Parathyroid adenoma (tissue), 2 donors: ENCODE measurements around the gene INO80E.

Experiments
- H2AFZ ChIP-seq: fragments of 300-600 bp; sonication (generic); one replicate; pipeline ENCODE4 v1.7.0; 2017; ENCODE audit warnings: antibody characterized with exemption, mild to moderate bottlenecking
- H3K27ac ChIP-seq: fragments of 300-600 bp; sonication (generic); one replicate; pipeline ENCODE4 v1.7.0; 2017
- H3K27me3 ChIP-seq: fragments of 300-600 bp; sonication (generic); one replicate; pipeline ENCODE4 v1.7.0; 2017; ENCODE audit warnings: low read length; ENCODE audit not compliant: control insufficient read depth, insufficient read depth
- H3K36me3 ChIP-seq: fragments of 300-600 bp; sonication (generic); one replicate; pipeline ENCODE4 v1.7.0; 2017; ENCODE audit warnings: low read length; ENCODE audit not compliant: control insufficient read depth, insufficient read depth
- H3K4me1 ChIP-seq: fragments of 300-600 bp; sonication (generic); one replicate; pipeline ENCODE4 v1.7.0; 2017; ENCODE audit warnings: control low read depth
- H3K4me2 ChIP-seq: fragments of 300-600 bp; sonication (generic); one replicate; pipeline ENCODE4 v1.7.0; 2017; ENCODE audit warnings: low read length
- H3K4me3 ChIP-seq: fragments of 300-600 bp; sonication (generic); one replicate; pipeline ENCODE4 v1.7.0; 2017; ENCODE audit warnings: low read depth, low read length
- H3K79me2 ChIP-seq: fragments of 300-600 bp; sonication (generic); one replicate; pipeline ENCODE4 v1.7.0; 2017; ENCODE audit warnings: control low read depth
- H3K9ac ChIP-seq: fragments of 300-600 bp; sonication (generic); one replicate; pipeline ENCODE4 v1.7.0; 2017; ENCODE audit warnings: mild to moderate bottlenecking
- H3K9me3 ChIP-seq: fragments of 300-600 bp; sonication (generic); one replicate; pipeline ENCODE4 v1.7.0; 2017; ENCODE audit warnings: low read length; ENCODE audit not compliant: control insufficient read depth
- CTCF ChIP-seq: fragments of 300-600 bp; sonication (generic); IDR thresholded peaks from one replicate; pipeline ENCODE4 v1.7.0; 2017; ENCODE audit warnings: antibody characterized with exemption, mild to moderate bottlenecking
- donor health status: primary hyperparathyroidism.

Gene INO80E

DNA sequence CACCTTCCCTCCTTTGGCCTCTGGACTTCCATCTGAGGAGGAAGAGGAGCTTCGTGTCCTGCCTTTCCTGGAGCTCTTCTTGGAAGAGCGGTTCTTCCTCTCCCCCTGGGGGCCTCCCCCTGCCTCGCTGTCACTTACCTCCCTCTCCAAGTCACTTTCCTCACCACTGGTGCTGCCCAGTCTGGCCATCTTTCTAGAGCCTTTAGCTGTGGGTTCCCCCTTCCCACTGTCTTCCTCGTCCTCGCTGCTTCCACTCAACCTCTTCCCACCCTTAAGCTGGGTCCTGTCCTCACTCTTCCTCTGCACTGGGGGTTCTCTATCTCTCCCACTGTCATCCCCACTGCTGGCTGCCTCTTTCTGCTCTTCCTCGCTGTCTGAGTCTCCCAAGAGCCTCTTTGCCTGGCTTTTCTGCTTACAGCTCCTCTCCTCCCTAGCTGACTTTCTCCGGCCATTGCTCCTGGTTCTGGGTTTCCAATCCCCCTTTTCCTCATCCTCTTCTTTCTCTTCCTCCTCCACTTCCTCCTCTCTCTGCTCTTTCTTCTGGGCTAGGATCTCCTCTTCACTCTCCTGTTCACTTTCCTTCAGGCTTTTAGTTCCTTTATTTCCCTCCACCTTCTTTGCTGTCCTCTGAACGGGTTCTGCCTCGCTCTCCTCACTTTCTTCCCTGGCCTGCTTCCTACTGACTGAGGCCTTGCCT, 2.0 kb upstream of the INO80E start:
- Histone ChIP-seq H3K9ac (no peak overlapping the region), H3K4me3 (no peak overlapping the region)

DNA sequence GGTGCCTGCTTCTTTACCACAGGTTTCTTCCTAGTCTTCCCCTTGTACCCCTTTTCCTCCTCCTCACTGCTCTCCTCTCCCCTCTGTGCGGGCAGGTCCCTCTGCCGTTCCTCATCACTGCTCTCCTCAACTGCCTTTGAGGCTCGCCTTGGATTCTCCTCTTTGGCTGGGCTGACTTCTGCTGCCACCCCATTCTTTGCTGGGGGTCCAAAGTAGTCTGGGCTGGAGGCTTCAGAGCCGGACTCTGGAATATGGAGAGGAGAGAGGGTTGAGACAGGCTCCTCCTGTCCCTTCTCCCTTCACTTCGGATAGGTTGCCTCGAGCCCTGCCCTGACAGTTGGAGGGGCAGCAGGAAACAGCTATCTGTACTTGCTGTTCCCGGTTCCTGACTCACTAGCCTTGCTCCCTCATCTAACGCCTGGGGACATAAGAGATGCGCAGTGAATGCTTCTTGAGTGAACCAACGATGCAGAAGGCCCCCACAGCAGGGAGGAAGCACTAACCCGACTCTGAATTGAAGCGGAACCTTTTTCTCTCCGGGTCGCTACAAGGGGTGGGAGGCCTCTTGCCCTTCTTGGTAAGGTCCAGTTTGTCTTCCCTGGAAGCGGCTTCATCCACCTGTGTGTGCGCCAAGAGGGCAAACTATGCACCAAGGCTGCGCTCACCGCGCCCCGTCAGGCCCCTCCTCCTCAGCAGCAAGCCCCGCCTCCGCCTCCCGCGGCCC, 1.3 kb upstream of the INO80E start:
- Histone ChIP-seq H3K27ac (peak overlapping the region; percentile 98), H3K4me1 (peaks cover 10% of the 10 kb centered on the region), H3K27me3 (no peaks in the 10 kb centered on the region), H3K4me2 (peak overlapping the region; percentile 71), H3K9me3 (no peaks in the 10 kb centered on the region), H2AFZ (peak overlapping the region; percentile 99), H3K36me3 (no peaks in the 10 kb centered on the region), H3K9ac (peak overlapping the region; percentile 88), H3K79me2 (peaks cover 5% of the 10 kb centered on the region), H3K4me3 (peak overlapping the region; percentile 90)
- no peak for TF ChIP-seq CTCF

More for the DNA sequence above, 2.0 kb upstream of the INO80E start:
- H2AFZ ChIP-seq, result no peak overlapping the region
- no peak overlapping the region for H3K27ac ChIP-seq
- no peaks in the 10 kb centered on the region for H3K27me3 ChIP-seq
- no peak for TF ChIP-seq CTCF
- H3K9me3 ChIP-seq, result no peaks in the 10 kb centered on the region
- no peak overlapping the region for H3K4me2 ChIP-seq
- peaks cover 5% of the 10 kb centered on the region for H3K79me2 ChIP-seq
- no peaks in the 10 kb centered on the region for H3K36me3 ChIP-seq
- H3K4me1 ChIP-seq, result peaks cover 10% of the 10 kb centered on the region

- peak within 1 kb of the TSS; percentile 88 for H3K9ac ChIP-seq
- peak within 1 kb of the TSS; percentile 71 for H3K4me2 ChIP-seq
- peak within 1 kb of the TSS; percentile 99 for H2AFZ ChIP-seq
- peaks cover 10% of the 10 kb centered on the region for H3K4me1 ChIP-seq
- no peak for TF ChIP-seq CTCF
- H3K79me2 ChIP-seq, result peaks cover 5% of the 10 kb centered on the region
- no peaks in the 10 kb centered on the region for H3K36me3 ChIP-seq
- no peaks in the 10 kb centered on the region for H3K9me3 ChIP-seq
- H3K4me3 ChIP-seq, result peak within 1 kb of the TSS; percentile 90
- peak within 1 kb of the TSS; percentile 98 for H3K27ac ChIP-seq
- no peaks in the 10 kb centered on the region for H3K27me3 ChIP-seq
Observed at GRCh38 chr16:29995324-29995910, 624 bp upstream of the INO80E start, which contains the start of gene HIRIP3. Gene HIRIP3, minus strand, starts transcription at chr16:29995617. Its CDS starts 12 bp downstream, at chr16:29995605.

DNA sequence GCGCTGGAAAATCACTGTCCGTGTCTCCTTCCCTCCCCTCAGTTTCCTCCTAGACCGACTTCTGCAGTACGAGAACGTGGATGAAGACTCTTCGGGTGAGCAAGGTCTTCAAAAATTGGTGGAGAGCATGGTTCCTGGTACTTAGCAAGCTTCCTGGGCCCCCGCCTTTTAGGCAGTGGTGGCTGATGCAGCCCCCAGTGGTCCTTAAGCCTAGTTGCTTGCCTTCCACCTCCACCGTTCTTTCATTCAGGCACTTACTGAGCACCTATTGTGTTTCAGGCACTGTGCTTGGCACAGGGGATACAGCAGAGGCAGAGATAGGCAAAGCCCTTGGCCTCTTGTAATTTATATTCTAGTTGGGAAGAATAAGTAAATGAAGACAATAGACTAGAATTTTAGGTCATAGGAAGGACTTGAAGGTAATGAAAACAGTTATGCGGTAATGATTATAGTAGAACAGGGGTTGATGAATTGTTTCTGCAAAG, 767 bp downstream of the INO80E start:
- Histone ChIP-seq H3K4me3 (peak overlapping the region; percentile 90), H3K4me2 (peak overlapping the region; percentile 71), H3K36me3 (no peaks in the 10 kb centered on the region), H3K9me3 (no peaks in the 10 kb centered on the region), H3K4me1 (peaks cover 10% of the 10 kb centered on the region), H3K9ac (peak overlapping the region; percentile 4), H2AFZ (peak overlapping the region; percentile 99), H3K79me2 (peaks cover 5% of the 10 kb centered on the region), H3K27ac (no peak overlapping the region), H3K27me3 (no peaks in the 10 kb centered on the region)
- no peak for TF ChIP-seq CTCF
